Calu3 (cell line): ENCODE measurements around the gene PLEKHD1. TPM values are rescaled to one million over a fixed set of nuclear protein-coding genes. Genes with fewer than 3 reads are reported as not detected.

Source experiments
- BruUV-seq: library from RNA; stranded (reverse); fragments of 400-500 nt; replicated peaks from 2 replicates; lab custom pipeline; 2021; lab: Mats Ljungman, UMichigan
- CTCF ChIA-PET: fragments of 300-600 bp; sonication (Branson Sonifier 250); formaldehyde crosslinking; loops from one replicate; lab custom pipeline; 2022; ENCODE audit warnings: antibody characterized with exemption; lab: Charles Lee
- DNase-seq: peaks from one replicate; pipeline ENCODE4 v3.0.0; 2022
- H3K27ac Mint-ChIP-seq: one replicate; pipeline ENCODE4 v1.8.0; 2022; ENCODE audit warnings: mixed read lengths; ENCODE audit not compliant: unreplicated experiment
- H3K27me3 Mint-ChIP-seq: one replicate; pipeline ENCODE4 v1.8.0; 2022; ENCODE audit warnings: mixed read lengths; ENCODE audit not compliant: unreplicated experiment
- H3K36me3 Mint-ChIP-seq: one replicate; pipeline ENCODE4 v1.8.0; 2022; ENCODE audit warnings: mild to moderate bottlenecking, moderate library complexity, mixed read lengths; ENCODE audit not compliant: insufficient read depth, unreplicated experiment
- H3K4me1 Mint-ChIP-seq: one replicate; pipeline ENCODE4 v1.8.0; 2022; ENCODE audit warnings: mild to moderate bottlenecking, low read depth, mixed read lengths; ENCODE audit not compliant: unreplicated experiment
- H3K4me3 Mint-ChIP-seq: one replicate; pipeline ENCODE4 v1.8.0; 2022; ENCODE audit warnings: mild to moderate bottlenecking, low read depth, moderate library complexity, mixed read lengths; ENCODE audit not compliant: unreplicated experiment
- H3K9me3 Mint-ChIP-seq: one replicate; pipeline ENCODE4 v1.8.0; 2022; ENCODE audit warnings: low read depth, mixed read lengths; ENCODE audit not compliant: unreplicated experiment
- CTCF ChIP-seq: fragments of 200-600 bp; IDR thresholded peaks from one replicate; pipeline ENCODE4 v1.8.0; 2022; ENCODE audit warnings: antibody characterized with exemption; ENCODE audit not compliant: unreplicated experiment
- intact Hi-C: fragments of 100-400 bp; cut with micrococcal nuclease; formaldehyde crosslinking; loops from one replicate; pipeline ENCODE4 v1.10.0; 2022; ENCODE audit not compliant: unreplicated experiment
- total RNA-seq: library from RNA; stranded (reverse); gene quantifications from 2 replicates; pipeline ENCODE4 v1.2.3, GENCODE V29; 2022

The PLEKHD1 gene
- total RNA-seq, 1 experiment from 2014 or later = 0.73 TPM

GRCh38 chr14:69561893-69562292, 77.4 kb downstream of the PLEKHD1 start:
- Mint-ChIP-seq H3K27ac (no peak overlapping the region), H3K9me3 (no peaks in the 10 kb centered on the region), H3K36me3 (peaks cover 5% of the 10 kb centered on the region), H3K4me1 (no peaks in the 10 kb centered on the region), H3K27me3 (peaks cover 86% of the 10 kb centered on the region), H3K4me3 (no peak overlapping the region)
- CTCF ChIA-PET = no interaction called here
- TF ChIP-seq CTCF = no peak
- DNase-seq = no peak
- BruUV-seq = no TSS peak
- intact Hi-C loops = no loop called here

GRCh38 chr14:69567563-69567962, 83.0 kb downstream of the PLEKHD1 start:
- no peak overlapping the region for H3K27ac Mint-ChIP-seq
- peaks cover 86% of the 10 kb centered on the region for H3K27me3 Mint-ChIP-seq
- H3K4me3 Mint-ChIP-seq = no peak overlapping the region
- TF ChIP-seq CTCF = no peak
- no peak for DNase-seq
- intact Hi-C loops = no loop called here
- no peaks in the 10 kb centered on the region for H3K4me1 Mint-ChIP-seq
- no peaks in the 10 kb centered on the region for H3K9me3 Mint-ChIP-seq
- BruUV-seq = no TSS peak
- peaks cover 11% of the 10 kb centered on the region for H3K36me3 Mint-ChIP-seq
- CTCF ChIA-PET = no interaction called here

GRCh38 chr14:69569859-69570258, 85.3 kb downstream of the PLEKHD1 start:
- H3K9me3 Mint-ChIP-seq = no peaks in the 10 kb centered on the region
- TF ChIP-seq CTCF = no peak
- CTCF ChIA-PET = no interaction called here
- H3K4me1 Mint-ChIP-seq = peaks cover 7% of the 10 kb centered on the region
- no peak overlapping the region for H3K4me3 Mint-ChIP-seq
- H3K27me3 Mint-ChIP-seq = peaks cover 89% of the 10 kb centered on the region
- no peak overlapping the region for H3K27ac Mint-ChIP-seq
- intact Hi-C loops = loop anchor here (10.0 kb wide), 1 partner anchor 95 kb away; no protein-coding TSS in a partner anchor
- H3K36me3 Mint-ChIP-seq = peaks cover 22% of the 10 kb centered on the region
- no peak for DNase-seq
- no TSS peak for BruUV-seq

- Mint-ChIP-seq H3K4me1 (peaks cover 8% of the 10 kb centered on the region), H3K4me3 (no peak overlapping the region), H3K36me3 (peaks cover 22% of the 10 kb centered on the region), H3K9me3 (no peaks in the 10 kb centered on the region), H3K27me3 (peaks cover 89% of the 10 kb centered on the region), H3K27ac (no peak overlapping the region)
- CTCF ChIA-PET = interaction anchor here (1.5 kb wide), 1 partner anchor 71 kb away, joined by 3 read pairs; no protein-coding TSS in a partner anchor
- BruUV-seq = no TSS peak
- intact Hi-C loops = loop anchor here (10.0 kb wide), 1 partner anchor 96 kb away; no protein-coding TSS in a partner anchor
- no peak for TF ChIP-seq CTCF
- no peak for DNase-seq
These were observed 86.4 kb downstream of the PLEKHD1 start for GRCh38 chr14:69570836-69571330.
